Measurements from ENCODE around the gene CLSTN2.

CLSTN2 gene

DNA sequence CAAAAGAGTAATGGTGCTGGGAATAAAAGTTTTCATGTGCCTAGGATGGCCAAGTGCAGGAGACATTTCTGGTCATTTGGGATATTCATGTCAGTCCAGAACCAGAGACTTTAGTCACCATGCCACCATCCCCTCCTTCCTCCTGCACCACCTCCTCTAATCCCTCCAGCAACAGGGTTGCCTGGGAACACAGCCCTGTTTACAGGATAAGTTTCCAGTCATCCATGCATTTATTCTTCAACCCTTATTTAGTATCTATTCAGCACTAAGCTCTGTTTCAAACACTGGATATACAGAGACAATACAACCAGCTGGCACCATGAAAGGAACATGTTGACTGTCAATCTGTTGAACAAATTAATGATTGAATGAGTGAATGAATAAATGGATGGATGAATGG is 211.7 kb downstream of the CLSTN2 start:
- no peaks in the 10 kb centered on the region for H3K9me3 Mint-ChIP-seq (ENCODE audit: low read depth)
- H3K27ac Mint-ChIP-seq, result no peak overlapping the region
- H3K4me1 Mint-ChIP-seq (ENCODE audit: low read depth), result no peaks in the 10 kb centered on the region
- H3K27me3 Mint-ChIP-seq, result no peaks in the 10 kb centered on the region
- H3K4me3 Mint-ChIP-seq, result no peak overlapping the region
- H3K36me3 Mint-ChIP-seq, result no peaks in the 10 kb centered on the region

DNA sequence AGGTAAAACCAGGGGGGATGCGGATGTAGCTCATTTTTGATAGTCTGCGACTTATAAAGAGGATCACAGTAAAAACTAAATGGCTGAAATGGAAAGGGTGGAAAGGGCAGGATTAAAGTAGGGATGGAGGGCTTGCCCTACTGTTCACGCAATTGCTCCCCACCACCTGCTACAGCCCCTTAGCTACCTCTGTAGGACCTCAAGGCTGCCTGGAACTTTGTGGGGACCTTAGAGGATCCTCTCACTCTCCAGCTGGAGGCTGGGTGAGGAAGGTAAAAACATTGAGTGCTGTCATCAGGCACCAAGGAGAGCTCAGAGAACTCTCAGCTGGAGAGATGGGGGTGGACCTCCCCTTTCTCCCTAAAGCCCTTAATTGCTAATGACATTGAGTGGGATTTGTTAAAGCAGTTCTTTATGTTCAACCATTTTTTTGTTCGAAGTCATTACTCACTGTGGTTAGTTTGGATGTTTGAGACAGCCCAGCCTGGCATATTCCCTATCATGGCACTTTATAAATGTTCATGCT is 213.0 kb downstream of the CLSTN2 start:
- no peak overlapping the region for H3K27ac Mint-ChIP-seq
- H3K4me1 Mint-ChIP-seq (ENCODE audit: low read depth), result no peaks in the 10 kb centered on the region
- no peak overlapping the region for H3K4me3 Mint-ChIP-seq
- H3K9me3 Mint-ChIP-seq (ENCODE audit: low read depth), result no peaks in the 10 kb centered on the region
- H3K36me3 Mint-ChIP-seq, result no peaks in the 10 kb centered on the region
- H3K27me3 Mint-ChIP-seq, result no peaks in the 10 kb centered on the region

DNA sequence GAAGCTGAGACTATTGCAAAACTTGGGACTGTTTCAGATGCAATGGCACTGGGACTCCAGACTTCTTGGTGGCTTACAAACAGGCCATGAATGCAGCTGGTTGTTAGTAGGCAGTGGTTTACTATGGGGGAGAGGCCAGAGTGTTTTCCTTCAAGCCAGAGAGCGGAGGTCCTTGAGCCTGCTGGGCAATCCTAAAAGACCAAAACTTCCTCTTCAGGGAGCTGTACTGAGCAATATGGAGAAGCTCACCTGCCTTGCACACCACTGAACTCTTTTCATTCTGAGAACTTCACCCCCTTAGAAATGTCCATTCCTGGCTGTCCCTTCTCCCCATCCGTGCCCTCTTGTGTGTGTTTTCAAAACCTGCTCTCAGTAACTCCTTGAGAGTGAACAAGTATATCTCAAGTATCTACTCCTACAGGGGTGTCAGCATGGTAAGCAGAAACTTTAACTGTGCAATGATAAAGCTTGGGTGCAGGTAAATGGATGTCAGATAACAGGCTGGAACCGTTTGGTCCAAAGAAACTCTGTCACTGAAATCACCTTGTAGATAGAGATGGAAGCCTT is 213.9 kb downstream of the CLSTN2 start:
- no peaks in the 10 kb centered on the region for H3K36me3 Mint-ChIP-seq
- no peaks in the 10 kb centered on the region for H3K4me1 Mint-ChIP-seq (ENCODE audit: low read depth)
- H3K4me3 Mint-ChIP-seq, result no peak overlapping the region
- no peak overlapping the region for H3K27ac Mint-ChIP-seq
- no peaks in the 10 kb centered on the region for H3K9me3 Mint-ChIP-seq (ENCODE audit: low read depth)
- no peaks in the 10 kb centered on the region for H3K27me3 Mint-ChIP-seq

DNA sequence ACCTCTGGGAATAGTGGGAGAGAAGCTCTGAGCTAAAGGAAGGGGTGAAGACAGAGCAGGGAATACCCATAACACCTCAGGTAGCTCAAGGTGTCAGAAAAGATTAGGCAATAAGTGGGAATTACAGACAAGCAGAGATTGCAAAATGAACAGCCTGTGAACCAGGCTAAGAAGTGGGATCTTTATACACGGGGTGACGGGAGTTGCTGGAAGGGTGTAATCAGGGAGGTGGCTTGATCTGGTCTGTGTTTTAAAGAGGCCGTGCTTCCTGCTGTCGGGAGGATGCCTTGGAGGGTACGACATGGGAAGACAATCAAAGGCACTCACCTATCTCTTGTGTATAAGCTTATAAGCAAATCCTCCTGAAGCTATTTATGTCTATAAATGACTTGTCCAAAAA is 216.3 kb downstream of the CLSTN2 start:
- Mint-ChIP-seq H3K27ac (no peak overlapping the region), H3K27me3 (no peaks in the 10 kb centered on the region), H3K36me3 (no peaks in the 10 kb centered on the region), H3K9me3 (ENCODE audit: low read depth) (no peaks in the 10 kb centered on the region), H3K4me3 (no peak overlapping the region), H3K4me1 (ENCODE audit: low read depth) (no peaks in the 10 kb centered on the region)

DNA sequence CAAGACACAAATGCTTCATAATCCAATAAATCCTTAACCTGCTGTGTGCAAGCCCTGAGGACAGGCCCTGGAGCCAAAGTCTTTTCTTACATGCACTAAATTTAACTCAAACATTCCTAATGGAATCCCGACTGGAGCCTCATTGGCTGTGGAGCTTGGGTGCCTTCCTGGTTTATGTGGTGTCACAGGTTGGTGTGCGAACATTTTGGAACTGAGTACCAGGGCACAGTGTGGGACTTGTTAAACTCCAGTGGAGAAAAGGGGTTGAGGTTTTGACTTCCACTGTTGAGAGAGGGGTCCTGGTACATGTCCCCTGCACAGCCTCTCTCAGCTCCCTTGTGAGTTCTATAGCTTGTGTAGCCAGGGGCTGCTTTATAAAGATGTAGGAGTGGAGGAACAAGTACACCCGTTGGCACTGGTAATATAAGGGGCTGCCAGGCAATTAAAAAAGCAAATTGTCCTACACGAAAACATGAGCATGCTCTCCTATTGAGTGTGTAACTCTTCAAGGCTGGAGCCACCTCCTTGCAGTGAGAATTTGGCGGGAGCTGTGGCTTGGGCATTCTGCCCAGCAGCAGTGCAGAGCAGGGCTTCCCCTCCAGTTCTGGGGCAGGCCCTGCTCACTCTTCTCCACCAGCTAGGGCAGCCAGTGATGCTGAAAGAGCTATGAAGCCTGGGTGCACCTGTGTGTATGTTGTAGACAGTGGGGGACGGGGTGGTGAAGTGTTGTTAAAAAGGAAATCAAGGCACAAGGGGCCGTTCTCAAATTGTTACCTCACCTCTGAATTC is 218.1 kb downstream of the CLSTN2 start:
- Mint-ChIP-seq H3K9me3 (ENCODE audit: low read depth) (no peaks in the 10 kb centered on the region), H3K27me3 (peaks cover 3% of the 10 kb centered on the region), H3K4me1 (ENCODE audit: low read depth) (no peaks in the 10 kb centered on the region), H3K4me3 (no peak overlapping the region), H3K27ac (no peak overlapping the region), H3K36me3 (no peaks in the 10 kb centered on the region)

DNA sequence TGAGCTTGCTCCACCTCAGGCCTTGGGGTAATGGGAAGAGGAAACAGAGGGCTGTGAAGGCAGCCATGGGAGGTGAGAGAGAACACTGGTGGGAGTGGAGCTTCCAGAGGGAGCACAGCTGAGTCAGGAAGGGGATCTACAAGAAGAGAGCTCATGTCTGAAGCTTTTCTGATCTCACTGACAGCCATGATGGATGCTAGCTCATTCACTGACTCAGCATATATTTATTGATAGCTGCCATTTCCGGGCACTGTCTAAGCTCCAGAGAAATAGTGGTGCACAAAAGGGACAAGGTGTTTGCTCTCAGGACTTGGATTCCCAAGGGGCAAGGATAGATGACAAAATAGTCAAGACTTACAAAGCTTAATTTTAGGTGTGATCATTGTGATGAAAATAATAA is 218.8 kb downstream of the CLSTN2 start:
- no peak overlapping the region for H3K4me3 Mint-ChIP-seq
- peaks cover 3% of the 10 kb centered on the region for H3K27me3 Mint-ChIP-seq
- H3K4me1 Mint-ChIP-seq (ENCODE audit: low read depth), result no peaks in the 10 kb centered on the region
- no peaks in the 10 kb centered on the region for H3K9me3 Mint-ChIP-seq (ENCODE audit: low read depth)
- no peaks in the 10 kb centered on the region for H3K36me3 Mint-ChIP-seq
- H3K27ac Mint-ChIP-seq, result no peak overlapping the region

DNA sequence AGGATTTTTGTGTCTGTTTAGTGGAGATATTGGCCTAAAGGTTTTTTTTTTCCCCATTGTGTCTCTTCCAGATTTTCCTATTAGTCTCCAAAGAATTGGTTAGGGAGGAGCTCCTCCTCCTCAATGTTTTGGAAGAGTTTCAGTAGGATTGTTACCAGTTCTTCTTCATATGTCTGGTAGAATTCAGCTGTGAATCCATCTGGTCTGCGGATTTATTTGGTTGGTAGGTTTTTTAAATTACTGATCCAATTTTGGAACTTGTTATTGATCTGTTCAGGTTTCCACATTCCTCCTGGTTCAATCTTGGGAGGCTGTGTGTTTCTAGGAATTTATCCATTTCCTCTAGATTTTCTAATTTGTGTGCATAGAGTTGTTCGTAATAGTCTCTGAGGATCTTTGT is 222.2 kb downstream of the CLSTN2 start:
- Mint-ChIP-seq H3K9me3 (ENCODE audit: low read depth) (no peaks in the 10 kb centered on the region), H3K4me3 (no peak overlapping the region), H3K36me3 (no peaks in the 10 kb centered on the region), H3K27me3 (peaks cover 3% of the 10 kb centered on the region), H3K27ac (no peak overlapping the region), H3K4me1 (ENCODE audit: low read depth) (no peaks in the 10 kb centered on the region)

DNA sequence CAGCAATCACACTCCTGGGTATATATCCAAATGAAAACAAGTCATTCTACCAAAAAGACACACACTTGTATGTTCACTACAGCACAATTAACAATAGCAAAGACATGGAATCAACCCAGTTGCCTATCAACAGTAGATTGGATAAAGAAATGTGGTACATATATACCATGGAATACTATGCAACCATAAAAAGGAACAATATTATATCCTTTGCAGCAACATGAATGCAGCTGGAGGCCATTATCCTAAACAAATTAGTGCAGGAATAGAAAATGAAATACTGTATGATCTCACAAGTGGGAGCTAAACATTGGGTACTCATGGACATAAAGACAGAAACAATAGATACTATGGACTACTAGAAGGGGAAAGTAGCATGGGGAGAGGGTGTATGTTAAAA is 224.7 kb downstream of the CLSTN2 start:
- Mint-ChIP-seq H3K27ac (no peak overlapping the region), H3K4me1 (ENCODE audit: low read depth) (no peaks in the 10 kb centered on the region), H3K27me3 (peaks cover 3% of the 10 kb centered on the region), H3K36me3 (no peaks in the 10 kb centered on the region), H3K9me3 (ENCODE audit: low read depth) (no peaks in the 10 kb centered on the region), H3K4me3 (no peak overlapping the region)

DNA sequence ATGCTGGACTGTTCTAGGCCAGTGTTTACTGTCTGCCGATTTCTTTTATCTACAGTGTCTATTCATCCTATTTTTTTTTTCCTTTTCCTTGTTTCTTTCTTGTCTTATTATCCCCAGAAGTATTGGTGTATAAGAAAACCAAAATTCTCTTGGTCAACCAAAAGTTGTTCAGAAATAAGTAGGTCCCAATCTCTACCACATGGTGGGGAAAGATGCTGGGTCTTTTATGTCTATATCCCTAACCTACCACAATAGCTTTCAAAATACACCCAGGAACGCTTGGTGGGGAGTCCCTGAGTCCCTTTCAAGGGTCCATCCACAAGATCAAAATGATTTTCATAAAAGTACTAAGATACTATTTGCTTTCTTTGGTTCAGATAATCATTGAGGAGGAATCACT is 225.6 kb downstream of the CLSTN2 start:
- no peak overlapping the region for H3K4me3 Mint-ChIP-seq
- H3K36me3 Mint-ChIP-seq, result no peaks in the 10 kb centered on the region
- H3K9me3 Mint-ChIP-seq (ENCODE audit: low read depth), result no peaks in the 10 kb centered on the region
- H3K27me3 Mint-ChIP-seq, result peaks cover 3% of the 10 kb centered on the region
- H3K4me1 Mint-ChIP-seq (ENCODE audit: low read depth), result no peaks in the 10 kb centered on the region
- H3K27ac Mint-ChIP-seq, result no peak overlapping the region

DNA sequence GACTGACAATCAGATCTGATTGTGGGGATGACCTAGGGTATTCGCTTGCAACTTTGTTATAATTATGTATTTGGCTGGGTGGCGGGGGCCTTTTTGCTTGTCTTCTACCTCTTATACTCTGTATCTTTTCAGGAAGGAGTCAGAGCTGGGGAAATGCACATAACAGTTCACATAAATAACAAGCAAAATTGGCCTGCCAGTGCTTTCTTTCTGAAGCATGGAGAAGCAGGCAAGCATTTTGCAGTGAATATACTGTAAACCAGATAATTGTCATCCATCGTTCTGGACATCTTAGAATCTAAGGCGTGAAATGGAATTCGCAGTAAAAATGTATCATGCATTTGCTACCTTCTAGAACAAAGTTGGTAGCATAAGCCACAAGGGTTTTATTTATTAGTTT is 227.6 kb downstream of the CLSTN2 start:
- Mint-ChIP-seq H3K9me3 (ENCODE audit: low read depth) (no peaks in the 10 kb centered on the region), H3K4me3 (no peak overlapping the region), H3K27me3 (no peaks in the 10 kb centered on the region), H3K27ac (no peak overlapping the region), H3K4me1 (ENCODE audit: low read depth) (no peaks in the 10 kb centered on the region), H3K36me3 (no peaks in the 10 kb centered on the region)

DNA sequence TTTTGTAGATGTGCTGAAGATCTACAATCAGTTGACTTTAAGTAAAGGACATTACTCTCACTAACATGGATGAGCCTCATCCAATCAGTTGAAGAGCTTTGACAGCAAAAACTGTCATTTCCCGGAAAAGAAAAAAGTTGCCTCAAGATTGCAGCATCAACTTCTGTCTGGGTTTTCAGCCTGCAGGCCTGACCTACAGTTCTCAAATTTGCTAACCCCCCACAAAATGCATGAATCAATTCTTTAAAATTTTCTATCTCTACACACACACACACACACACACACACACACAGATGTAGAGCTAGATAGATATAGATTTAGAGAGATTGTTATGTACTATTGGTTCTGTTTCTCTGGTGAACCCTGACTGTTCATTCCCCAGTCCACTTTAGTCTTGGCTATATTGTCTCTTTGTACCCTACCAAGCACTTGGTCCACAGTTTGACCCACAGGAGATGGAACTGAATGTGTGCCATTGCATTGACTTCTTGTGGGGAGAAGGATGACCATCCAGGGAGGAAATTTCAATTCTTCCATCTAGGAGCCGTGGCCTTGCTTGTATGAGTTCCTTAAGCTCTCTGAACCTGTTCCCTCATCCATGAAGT is 228.3 kb downstream of the CLSTN2 start:
- Mint-ChIP-seq H3K9me3 (ENCODE audit: low read depth) (no peaks in the 10 kb centered on the region), H3K27me3 (no peaks in the 10 kb centered on the region), H3K4me3 (no peak overlapping the region), H3K4me1 (ENCODE audit: low read depth) (no peaks in the 10 kb centered on the region), H3K36me3 (no peaks in the 10 kb centered on the region), H3K27ac (no peak overlapping the region)

DNA sequence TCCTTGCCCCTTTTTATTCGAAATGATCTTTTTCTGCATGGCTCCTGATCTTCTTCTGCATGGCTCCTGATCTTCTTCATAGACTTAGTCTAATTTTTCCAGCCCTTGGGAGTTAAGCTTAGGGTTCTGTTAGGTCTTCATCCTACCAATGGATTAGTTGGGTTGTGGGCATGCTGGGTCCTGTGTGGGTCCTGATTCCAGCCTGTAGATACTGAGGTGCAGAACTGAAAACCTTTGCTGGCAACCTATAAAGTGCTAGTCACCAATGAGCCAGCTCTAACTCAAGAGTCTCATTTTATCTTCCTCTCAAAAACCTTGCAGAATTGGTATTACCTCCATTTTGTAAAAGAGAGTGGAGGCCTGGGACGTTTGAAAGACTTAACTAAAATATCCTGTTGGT is 229.2 kb downstream of the CLSTN2 start:
- H3K9me3 Mint-ChIP-seq (ENCODE audit: low read depth), result peaks cover under 1% of the 10 kb centered on the region
- no peak overlapping the region for H3K27ac Mint-ChIP-seq
- no peaks in the 10 kb centered on the region for H3K36me3 Mint-ChIP-seq
- no peaks in the 10 kb centered on the region for H3K27me3 Mint-ChIP-seq
- no peaks in the 10 kb centered on the region for H3K4me1 Mint-ChIP-seq (ENCODE audit: low read depth)
- H3K4me3 Mint-ChIP-seq, result no peak overlapping the region

DNA sequence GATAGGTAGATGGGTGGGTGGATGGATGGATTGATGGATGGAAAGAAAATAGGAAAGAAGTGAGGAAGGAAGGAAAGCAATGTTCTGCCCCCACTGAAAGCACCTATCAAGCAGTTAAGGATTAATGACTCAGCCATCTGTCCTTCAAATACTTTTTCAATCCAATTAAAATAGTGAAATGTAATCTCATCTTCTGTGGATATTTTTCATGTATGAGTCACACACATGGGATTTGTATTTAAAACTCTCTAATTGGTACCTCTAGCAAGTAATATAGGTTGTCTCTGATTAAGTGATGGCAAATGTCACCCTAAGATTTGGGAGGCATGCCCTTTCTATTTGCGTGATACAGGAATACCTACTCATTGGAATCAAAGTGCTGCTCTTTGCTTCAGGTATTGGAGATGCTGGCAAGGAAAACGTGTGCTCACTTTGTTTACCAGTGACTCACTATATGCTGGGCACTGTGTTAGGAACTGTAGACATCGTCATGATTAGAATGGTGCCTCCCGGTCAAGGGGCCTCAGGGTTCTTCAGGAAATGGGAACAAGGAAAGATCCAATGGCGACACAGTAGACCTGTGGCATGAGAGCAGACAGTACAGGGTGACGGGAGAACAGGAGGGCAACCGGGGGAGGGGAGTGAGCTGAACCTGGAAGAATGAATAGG is 230.1 kb downstream of the CLSTN2 start:
- Mint-ChIP-seq H3K36me3 (no peaks in the 10 kb centered on the region), H3K27me3 (no peaks in the 10 kb centered on the region), H3K9me3 (ENCODE audit: low read depth) (peaks cover 9% of the 10 kb centered on the region), H3K4me1 (ENCODE audit: low read depth) (no peaks in the 10 kb centered on the region), H3K27ac (no peak overlapping the region), H3K4me3 (no peak overlapping the region)

DNA sequence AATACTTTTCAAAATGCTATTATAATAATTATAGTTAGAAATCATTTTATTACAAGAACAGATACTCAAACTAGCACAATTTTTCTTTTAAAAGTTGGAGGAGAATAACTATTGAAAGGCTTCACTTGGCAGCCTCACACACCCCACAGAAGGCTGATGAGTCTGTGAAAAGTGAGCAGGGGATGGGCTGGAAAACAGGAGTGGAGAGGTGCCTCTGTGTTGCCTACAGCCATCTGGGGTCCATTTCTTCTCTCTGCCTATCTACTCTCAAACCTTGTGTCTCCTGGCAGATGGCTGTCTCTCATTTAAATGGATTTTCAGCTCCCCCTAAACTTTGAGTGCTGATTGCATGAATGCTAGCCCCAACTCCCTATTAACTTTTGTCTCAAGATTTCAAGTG is 230.8 kb downstream of the CLSTN2 start:
- Mint-ChIP-seq H3K36me3 (no peaks in the 10 kb centered on the region), H3K27me3 (no peaks in the 10 kb centered on the region), H3K4me3 (no peak overlapping the region), H3K27ac (no peak overlapping the region), H3K4me1 (ENCODE audit: low read depth) (no peaks in the 10 kb centered on the region), H3K9me3 (ENCODE audit: low read depth) (peaks cover 11% of the 10 kb centered on the region)
